Liver (tissue), 3 donors: ENCODE results near the gene HRH1.

Experiments used
- RAD21 ChIP-seq, 2 donors: IDR thresholded peaks; 2 replicates each; pipeline ENCODE4 v1.6.1; 2016; ENCODE audit warnings: antibody characterized with exemption in 2 of 2, mild to moderate bottlenecking in 2 of 2
- TAF1 ChIP-seq: conservative IDR thresholded peaks from 2 replicates; pipeline ENCODE4 v1.6.1; 2016; ENCODE audit warnings: antibody characterized with exemption, mild to moderate bottlenecking
- YY1 ChIP-seq: IDR thresholded peaks from 2 replicates; pipeline ENCODE4 v1.6.1; 2016; ENCODE audit warnings: antibody characterized with exemption, mild to moderate bottlenecking
- TF ChIP-seq, protein P1 (sequence below): IDR thresholded peaks from 2 replicates; pipeline ENCODE4 v1.6.1; 2016; ENCODE audit warnings: antibody characterized with exemption
- TF ChIP-seq, protein P2 (sequence below): fragments of 150-350 bp; IDR thresholded peaks from 2 replicates; pipeline ENCODE4 v1.5.1; 2017; ENCODE audit warnings: improper control_type of control experiment, low read depth, low read length; ENCODE audit not compliant: missing input control
- TF ChIP-seq, protein P3 (sequence below): IDR thresholded peaks from 2 replicates; pipeline ENCODE4 v1.6.1; 2016; ENCODE audit warnings: antibody characterized with exemption
- TF ChIP-seq, protein P4 (sequence below): IDR thresholded peaks from 2 replicates; pipeline ENCODE4 v1.6.1; 2016; ENCODE audit warnings: antibody characterized with exemption, mild to moderate bottlenecking
- donor health status: healthy.
- donor health status: healthy.

DNA sequence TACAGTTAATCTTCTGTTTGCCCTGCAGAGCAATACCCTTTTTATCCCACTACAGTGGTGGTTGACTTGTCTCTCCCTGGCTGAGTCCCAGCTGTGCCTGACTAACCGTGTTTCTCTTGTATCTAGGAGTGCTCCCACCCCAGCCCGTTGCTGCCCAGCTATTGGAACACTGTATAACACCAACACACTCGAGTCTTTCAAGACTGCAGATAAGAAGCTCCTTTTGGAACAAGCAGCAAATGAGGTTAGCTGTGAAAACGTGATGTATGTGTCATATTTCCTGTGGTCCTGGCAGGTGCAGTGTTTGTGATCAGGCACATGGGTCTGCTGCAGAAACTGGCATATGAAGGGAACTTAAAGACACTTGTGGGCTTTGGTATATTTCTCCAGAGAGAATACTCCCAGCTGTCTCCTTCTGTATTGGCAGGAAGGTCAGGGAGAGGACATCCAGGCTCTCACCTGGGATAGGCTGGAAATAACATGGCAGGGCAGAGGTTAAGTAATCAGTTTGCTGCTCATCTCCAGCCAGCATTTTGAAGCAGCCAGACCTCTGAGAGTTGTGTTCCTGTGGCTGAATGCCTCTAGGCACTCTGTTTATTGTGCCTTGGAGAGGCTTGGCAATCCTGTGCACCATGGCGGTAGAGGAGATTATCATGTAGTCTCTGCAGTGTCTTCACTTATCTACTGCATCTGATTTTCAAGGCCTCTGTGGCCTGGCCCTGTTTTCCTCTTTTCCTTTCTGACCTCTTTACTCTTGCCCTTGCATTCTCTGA is 152.7 kb downstream of the HRH1 start:
- TF ChIP-seq TAF1, result no peak
- TF ChIP-seq, protein P1, sequence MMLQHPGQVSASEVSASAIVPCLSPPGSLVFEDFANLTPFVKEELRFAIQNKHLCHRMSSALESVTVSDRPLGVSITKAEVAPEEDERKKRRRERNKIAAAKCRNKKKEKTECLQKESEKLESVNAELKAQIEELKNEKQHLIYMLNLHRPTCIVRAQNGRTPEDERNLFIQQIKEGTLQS, result no peak
- TF ChIP-seq, protein P2, sequence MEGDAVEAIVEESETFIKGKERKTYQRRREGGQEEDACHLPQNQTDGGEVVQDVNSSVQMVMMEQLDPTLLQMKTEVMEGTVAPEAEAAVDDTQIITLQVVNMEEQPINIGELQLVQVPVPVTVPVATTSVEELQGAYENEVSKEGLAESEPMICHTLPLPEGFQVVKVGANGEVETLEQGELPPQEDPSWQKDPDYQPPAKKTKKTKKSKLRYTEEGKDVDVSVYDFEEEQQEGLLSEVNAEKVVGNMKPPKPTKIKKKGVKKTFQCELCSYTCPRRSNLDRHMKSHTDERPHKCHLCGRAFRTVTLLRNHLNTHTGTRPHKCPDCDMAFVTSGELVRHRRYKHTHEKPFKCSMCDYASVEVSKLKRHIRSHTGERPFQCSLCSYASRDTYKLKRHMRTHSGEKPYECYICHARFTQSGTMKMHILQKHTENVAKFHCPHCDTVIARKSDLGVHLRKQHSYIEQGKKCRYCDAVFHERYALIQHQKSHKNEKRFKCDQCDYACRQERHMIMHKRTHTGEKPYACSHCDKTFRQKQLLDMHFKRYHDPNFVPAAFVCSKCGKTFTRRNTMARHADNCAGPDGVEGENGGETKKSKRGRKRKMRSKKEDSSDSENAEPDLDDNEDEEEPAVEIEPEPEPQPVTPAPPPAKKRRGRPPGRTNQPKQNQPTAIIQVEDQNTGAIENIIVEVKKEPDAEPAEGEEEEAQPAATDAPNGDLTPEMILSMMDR, result no peak
- TF ChIP-seq, protein P3, sequence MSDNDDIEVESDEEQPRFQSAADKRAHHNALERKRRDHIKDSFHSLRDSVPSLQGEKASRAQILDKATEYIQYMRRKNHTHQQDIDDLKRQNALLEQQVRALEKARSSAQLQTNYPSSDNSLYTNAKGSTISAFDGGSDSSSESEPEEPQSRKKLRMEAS, result no peak
- TF ChIP-seq YY1, result no peak
- TF ChIP-seq, protein P4, sequence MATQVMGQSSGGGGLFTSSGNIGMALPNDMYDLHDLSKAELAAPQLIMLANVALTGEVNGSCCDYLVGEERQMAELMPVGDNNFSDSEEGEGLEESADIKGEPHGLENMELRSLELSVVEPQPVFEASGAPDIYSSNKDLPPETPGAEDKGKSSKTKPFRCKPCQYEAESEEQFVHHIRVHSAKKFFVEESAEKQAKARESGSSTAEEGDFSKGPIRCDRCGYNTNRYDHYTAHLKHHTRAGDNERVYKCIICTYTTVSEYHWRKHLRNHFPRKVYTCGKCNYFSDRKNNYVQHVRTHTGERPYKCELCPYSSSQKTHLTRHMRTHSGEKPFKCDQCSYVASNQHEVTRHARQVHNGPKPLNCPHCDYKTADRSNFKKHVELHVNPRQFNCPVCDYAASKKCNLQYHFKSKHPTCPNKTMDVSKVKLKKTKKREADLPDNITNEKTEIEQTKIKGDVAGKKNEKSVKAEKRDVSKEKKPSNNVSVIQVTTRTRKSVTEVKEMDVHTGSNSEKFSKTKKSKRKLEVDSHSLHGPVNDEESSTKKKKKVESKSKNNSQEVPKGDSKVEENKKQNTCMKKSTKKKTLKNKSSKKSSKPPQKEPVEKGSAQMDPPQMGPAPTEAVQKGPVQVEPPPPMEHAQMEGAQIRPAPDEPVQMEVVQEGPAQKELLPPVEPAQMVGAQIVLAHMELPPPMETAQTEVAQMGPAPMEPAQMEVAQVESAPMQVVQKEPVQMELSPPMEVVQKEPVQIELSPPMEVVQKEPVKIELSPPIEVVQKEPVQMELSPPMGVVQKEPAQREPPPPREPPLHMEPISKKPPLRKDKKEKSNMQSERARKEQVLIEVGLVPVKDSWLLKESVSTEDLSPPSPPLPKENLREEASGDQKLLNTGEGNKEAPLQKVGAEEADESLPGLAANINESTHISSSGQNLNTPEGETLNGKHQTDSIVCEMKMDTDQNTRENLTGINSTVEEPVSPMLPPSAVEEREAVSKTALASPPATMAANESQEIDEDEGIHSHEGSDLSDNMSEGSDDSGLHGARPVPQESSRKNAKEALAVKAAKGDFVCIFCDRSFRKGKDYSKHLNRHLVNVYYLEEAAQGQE, result no peak
- TF ChIP-seq RAD21 (IDR thresholded peaks at IDR 0.05), result no peak
